HG03520 (cell line): Measurements from ENCODE around the gene XAF1.
"Not testable (repeated sequence)": the region's sequence is repeated elsewhere in the genome, so short reads cannot be mapped to it uniquely, and the experiment has no call there.

Source experiments
- ATAC-seq: cut with Tn5 transposase; IDR thresholded peaks from one replicate; pipeline ENCODE4 v1.9.1; 2021; ENCODE audit warnings: mild to moderate bottlenecking, moderate library complexity; ENCODE audit not compliant: unreplicated experiment

The XAF1 gene, protein sequence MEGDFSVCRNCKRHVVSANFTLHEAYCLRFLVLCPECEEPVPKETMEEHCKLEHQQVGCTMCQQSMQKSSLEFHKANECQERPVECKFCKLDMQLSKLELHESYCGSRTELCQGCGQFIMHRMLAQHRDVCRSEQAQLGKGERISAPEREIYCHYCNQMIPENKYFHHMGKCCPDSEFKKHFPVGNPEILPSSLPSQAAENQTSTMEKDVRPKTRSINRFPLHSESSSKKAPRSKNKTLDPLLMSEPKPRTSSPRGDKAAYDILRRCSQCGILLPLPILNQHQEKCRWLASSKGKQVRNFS

GRCh38 chr17:6755731-6756184, at the start of gene XAF1:
Gene XAF1 (plus strand): TSS chr17:6756046. CDS start chr17:6756079, 33 bp downstream.
- no peak for ATAC-seq

- no peak for ATAC-seq
These were observed 49.3 kb upstream of the XAF1 start for GRCh38 chr17:6706499-6706898.

- no peak for ATAC-seq
These were observed 48.9 kb upstream of the XAF1 start for GRCh38 chr17:6706996-6707395.

DNA sequence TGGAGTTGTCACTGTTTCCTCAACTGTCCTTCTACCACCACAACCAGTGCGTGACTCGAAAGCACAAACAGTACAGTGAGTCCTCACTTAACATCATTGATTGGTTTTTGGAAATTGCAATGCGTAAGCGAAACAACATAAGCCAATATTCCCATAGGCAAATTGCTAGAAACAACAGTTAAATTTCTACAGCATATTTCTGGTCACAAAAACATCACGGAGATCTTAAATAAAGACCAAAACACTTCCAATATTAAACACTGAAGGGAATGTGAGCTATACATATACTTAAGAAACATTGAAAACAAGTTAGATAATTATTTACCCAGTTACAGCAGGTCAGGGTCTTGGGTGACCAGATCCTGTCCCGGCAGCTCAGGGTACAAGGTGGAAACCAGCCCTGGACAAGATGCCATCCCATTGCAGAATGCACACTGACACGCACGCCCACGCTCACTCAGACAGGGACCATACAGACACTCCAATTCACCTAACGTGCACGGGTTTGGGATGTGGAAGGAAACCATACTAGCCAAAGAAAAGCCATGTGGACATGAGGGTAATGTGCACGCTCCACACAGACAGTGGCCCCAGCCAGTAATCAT, 47.4 kb upstream of the XAF1 start:
- ATAC-seq, result no peak

- no peak for ATAC-seq
These were observed 45.5 kb upstream of the XAF1 start for GRCh38 chr17:6710317-6710716.

- no peak for ATAC-seq
These were observed 44.7 kb upstream of the XAF1 start for GRCh38 chr17:6711081-6711674.

DNA sequence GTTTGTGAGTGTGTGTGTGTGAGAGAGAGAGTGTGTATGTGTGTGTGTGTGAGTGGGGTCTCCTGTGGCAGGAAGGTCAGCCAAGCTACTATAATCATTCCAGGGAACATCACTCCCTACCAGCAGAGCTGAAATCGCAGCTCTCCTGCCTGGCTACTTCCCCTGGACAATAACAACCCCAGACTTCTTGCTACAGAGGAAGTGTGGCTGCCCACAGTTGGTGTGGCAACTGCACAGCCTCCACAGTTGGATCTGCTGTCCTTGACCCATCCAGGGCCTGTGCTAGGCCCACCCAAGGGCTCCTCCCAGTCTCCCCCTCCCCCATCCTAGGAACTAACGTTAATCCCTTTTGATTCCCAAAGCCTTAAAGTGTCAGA, 44.2 kb upstream of the XAF1 start:
- no peak for ATAC-seq

DNA sequence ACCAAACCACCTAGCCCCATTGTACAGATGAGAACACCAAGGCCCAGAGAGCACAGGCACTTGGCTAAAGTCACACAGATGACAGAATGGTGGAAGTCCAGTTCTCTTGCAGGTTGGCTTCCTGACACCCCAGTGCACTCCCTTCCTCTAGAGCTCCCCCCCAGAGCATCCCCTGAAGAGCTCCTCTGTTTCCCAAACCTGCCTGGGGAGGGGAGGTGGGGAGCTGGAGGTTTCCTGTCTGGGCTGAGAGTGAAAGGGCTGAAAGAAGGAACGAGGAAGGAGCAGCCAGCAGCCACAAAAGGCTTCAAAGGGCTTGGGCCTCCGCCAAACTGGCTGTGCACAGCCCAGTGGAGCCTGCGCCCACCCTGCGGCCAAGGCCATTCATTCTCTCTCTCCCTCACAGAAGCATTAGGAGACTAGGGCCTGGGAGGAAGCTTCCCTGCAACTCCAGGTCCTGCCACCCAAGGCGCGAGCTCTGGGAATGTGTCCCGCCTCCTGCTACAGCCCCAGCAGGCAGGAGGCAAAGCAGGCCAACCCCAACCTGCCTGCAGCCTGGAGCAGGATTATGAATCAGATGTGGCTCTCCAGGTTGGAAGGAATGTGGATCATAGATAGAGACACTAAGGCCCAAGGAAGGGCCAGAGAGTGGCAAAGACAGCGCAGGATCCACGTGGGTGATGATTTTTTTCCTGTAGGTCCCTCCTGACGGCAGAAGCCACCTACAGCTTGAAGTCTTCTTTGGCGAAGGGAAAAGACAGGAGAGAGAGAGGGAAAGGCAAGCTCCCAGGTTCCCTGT, 43.6 kb upstream of the XAF1 start:
- no peak for ATAC-seq

DNA sequence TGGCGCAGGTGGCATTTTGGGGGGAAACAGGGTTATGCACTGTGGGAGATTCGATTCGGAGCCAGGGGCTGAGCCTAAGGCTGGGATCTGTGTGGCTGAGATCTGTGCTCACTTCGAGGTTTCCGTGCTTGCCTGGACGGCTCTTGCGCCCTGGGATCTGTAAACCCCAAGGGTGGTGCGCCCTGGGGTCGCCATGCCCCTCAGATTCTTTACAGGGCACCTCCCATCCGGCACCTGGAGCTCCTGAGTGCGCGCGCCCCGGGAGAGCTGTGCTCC, 43.1 kb upstream of the XAF1 start:
- ATAC-seq, result no peak

GRCh38 chr17:6713130-6713917, 42.5 kb upstream of the XAF1 start, which contains the start of gene SLC13A5:
Gene SLC13A5 (minus strand): TSS chr17:6713369. CDS start chr17:6713333, 36 bp downstream.
- no peak for ATAC-seq

DNA sequence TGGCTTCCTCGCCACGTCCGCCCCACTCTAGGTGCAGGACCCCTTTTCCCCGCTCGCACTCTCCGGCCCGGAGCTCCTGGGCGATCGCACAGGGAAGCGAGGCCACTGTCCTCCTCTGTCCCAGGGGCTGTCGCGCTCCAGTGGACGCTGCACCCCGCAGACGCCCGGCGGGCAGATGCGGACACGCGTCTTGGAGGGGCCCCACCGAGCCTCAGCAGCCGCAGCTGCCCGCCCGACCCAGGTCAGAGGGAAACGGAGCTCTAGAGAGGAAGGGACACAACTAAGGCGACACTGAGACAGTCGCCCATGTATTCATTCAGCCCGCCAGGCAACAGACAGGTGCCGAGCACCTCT, 42.0 kb upstream of the XAF1 start:
- no peak for ATAC-seq

- ATAC-seq, result no peak
These were observed 41.5 kb upstream of the XAF1 start for GRCh38 chr17:6714315-6714874.

DNA sequence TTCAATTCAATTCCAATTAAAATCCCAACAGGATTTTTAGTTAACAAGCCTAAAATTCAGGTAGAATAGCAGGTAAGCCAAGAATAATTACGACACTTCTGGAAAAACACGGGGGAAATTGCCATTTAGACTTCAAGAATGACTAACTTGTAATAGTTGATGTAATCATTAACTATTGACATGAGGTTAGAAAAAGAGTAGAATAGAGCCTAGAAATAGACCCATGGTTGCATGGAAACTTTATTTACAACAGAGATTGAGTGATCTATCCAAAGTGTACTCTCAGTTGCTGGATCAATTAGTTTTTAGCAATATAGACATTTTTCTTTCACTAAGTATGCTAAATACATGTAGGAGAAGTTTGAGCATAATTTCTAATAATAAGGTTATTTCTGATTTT, 39.1 kb upstream of the XAF1 start:
- no peak for ATAC-seq

DNA sequence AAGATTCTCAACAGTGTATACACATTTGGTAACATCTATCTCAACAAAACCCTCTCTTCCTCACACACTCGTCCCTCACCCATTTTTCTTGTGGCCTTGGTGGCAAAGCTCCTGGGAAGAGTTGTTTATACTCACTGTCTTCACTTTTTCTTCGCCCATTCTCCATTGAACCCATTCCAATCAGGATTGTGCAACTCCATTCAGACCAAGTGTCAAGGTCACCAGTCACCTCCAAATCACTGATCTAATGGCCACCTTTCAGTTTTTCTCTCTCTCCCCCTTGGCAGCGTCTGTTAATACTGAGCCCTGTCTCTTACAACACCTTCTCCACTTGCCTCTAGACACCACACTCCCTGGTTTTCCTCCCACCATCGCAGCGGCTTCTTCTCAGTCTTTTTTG, 34.1 kb upstream of the XAF1 start:
- no peak for ATAC-seq

DNA sequence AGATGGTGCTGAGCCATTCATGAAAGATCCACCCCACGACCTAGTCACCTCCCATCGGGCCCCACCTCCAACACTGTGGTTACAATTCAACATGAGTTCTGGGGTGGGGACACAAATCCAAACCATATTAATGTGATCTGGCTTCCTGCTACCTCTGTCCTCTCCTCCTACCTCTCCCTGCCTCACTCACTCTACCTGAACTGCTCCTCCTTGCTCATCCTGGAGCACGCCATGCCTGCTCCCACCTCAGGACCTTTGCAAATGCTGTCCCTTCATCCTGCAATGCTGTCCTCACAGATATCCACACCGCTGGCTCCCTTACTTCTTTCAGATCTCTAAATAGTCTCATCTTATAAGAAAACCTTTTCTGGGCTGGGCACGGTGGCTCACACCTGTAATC, 31.8 kb upstream of the XAF1 start:
- ATAC-seq, result no peak

DNA sequence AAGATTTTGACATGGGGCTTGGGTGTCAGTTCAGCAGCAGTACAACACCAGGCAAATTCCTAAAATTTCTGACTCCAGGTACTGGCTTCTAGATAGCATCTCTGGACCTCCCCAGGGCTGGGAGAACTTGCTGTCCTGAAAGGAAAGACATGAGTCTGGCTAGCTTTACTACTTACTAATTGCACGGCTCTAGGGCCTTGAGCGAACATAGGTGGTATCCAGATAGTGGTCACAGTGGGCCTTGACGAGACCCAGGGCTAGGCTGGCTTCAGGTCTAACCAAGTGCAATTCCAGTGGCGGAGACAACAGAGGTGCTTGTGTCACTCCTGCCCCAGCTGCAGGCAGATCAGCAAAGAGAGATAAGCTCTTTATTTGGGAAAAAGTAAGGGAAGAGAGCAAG, 26.3 kb upstream of the XAF1 start:
- no peak for ATAC-seq

- ATAC-seq, result not testable (repeated sequence)
These were observed 9.2 kb upstream of the XAF1 start for GRCh38 chr17:6746665-6747064.

GRCh38 chr17:6748617-6749016, 7.2 kb upstream of the XAF1 start:
- no peak for ATAC-seq

GRCh38 chr17:6749519-6749918, 6.3 kb upstream of the XAF1 start:
- no peak for ATAC-seq

DNA sequence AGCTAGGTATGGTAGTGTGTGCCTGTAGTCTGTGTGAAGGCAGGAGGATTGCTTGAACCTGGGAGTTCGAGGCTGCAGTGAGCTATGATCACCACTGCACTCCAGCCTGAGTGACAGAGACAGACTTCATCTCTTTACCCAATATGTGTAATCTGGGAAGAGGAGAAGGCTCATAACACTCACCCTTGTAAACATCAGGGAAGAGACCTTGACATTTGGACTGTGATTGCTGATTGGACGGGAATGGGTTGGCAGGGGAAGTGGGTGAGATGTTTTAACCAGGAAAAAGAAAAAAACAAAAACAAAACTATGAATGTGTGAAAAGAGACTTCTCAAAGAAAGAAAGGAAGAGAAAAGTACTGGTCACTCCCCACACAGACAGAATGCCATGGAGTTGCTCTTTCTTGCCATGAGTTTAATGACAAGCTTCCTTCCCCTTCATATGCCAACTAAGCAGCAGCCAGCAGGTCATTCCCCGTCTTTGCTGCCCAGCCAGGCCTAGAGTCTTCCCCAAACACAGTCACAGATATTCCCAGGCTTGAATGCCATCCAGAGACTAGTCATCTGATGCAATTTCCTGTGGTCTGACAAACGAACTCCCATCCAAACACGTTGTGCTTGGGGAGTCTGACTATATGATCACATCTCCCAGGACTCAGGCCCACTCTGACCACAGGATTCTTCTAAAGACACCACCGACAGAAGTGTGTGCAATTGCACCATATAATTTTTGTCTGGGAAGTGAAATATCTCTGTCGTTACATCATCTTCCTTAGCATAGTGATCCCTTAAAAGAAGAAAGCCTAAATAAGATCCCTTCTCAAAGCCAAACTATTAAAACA, 3.6 kb upstream of the XAF1 start:
- no peak for ATAC-seq
